ENCODE measurements around the gene TSC22D1.
"Not testable (repeated sequence)": the region's sequence is repeated elsewhere in the genome, so short reads cannot be mapped to it uniquely, and the experiment has no call there.

TSC22D1 gene

GRCh38 chr13:44514278-44514677 lies 61.9 kb downstream of the TSC22D1 start:
- Histone ChIP-seq H3K36me3 (ENCODE audit: insufficient read depth, low read length) (peaks cover 22% of the 10 kb centered on the region), H3K27me3 (ENCODE audit: insufficient read depth, low read length) (no peaks in the 10 kb centered on the region), H3K9me3 (ENCODE audit: low read length) (no peaks in the 10 kb centered on the region), H2AFZ (ENCODE audit: low read depth, low read length) (no peak overlapping the region), H3K4me1 (ENCODE audit: insufficient read depth, low read length) (no peaks in the 10 kb centered on the region), H3K4me3 (ENCODE audit: low read length) (no peak overlapping the region)

- not testable (repeated sequence) for H2AFZ ChIP-seq (ENCODE audit: low read depth, low read length); H3K4me3 ChIP-seq (ENCODE audit: low read length); H3K27me3 ChIP-seq (ENCODE audit: insufficient read depth, low read length); H3K9me3 ChIP-seq (ENCODE audit: low read length); H3K4me1 ChIP-seq (ENCODE audit: insufficient read depth, low read length)
- peaks cover 19% of the 10 kb centered on the region for H3K36me3 ChIP-seq (ENCODE audit: insufficient read depth, low read length)
These were observed 66.3 kb downstream of the TSC22D1 start for GRCh38 chr13:44509853-44510252.

GRCh38 chr13:44508562-44509077 lies 67.5 kb downstream of the TSC22D1 start:
- Histone ChIP-seq H2AFZ (ENCODE audit: low read depth, low read length) (no peak overlapping the region), H3K4me3 (ENCODE audit: low read length) (no peak overlapping the region), H3K9me3 (ENCODE audit: low read length) (no peaks in the 10 kb centered on the region), H3K27me3 (ENCODE audit: insufficient read depth, low read length) (no peaks in the 10 kb centered on the region), H3K36me3 (ENCODE audit: insufficient read depth, low read length) (peaks cover 15% of the 10 kb centered on the region), H3K4me1 (ENCODE audit: insufficient read depth, low read length) (no peaks in the 10 kb centered on the region)

- Histone ChIP-seq H3K36me3 (ENCODE audit: insufficient read depth, low read length) (peaks cover 7% of the 10 kb centered on the region), H3K27me3 (ENCODE audit: insufficient read depth, low read length) (no peaks in the 10 kb centered on the region), H2AFZ (ENCODE audit: low read depth, low read length) (no peak overlapping the region), H3K9me3 (ENCODE audit: low read length) (no peaks in the 10 kb centered on the region), H3K4me1 (ENCODE audit: insufficient read depth, low read length) (no peaks in the 10 kb centered on the region), H3K4me3 (ENCODE audit: low read length) (no peak overlapping the region)
These were observed 68.5 kb downstream of the TSC22D1 start for GRCh38 chr13:44507639-44508038.

- peaks cover 7% of the 10 kb centered on the region for H3K36me3 ChIP-seq (ENCODE audit: insufficient read depth, low read length)
- H2AFZ ChIP-seq (ENCODE audit: low read depth, low read length): no peak overlapping the region
- H3K9me3 ChIP-seq (ENCODE audit: low read length): no peaks in the 10 kb centered on the region
- H3K27me3 ChIP-seq (ENCODE audit: insufficient read depth, low read length): no peaks in the 10 kb centered on the region
- H3K4me3 ChIP-seq (ENCODE audit: low read length): no peak overlapping the region
- H3K4me1 ChIP-seq (ENCODE audit: insufficient read depth, low read length): no peaks in the 10 kb centered on the region
These were observed 69.4 kb downstream of the TSC22D1 start for GRCh38 chr13:44506719-44507118.

GRCh38 chr13:44506251-44506650 lies 69.9 kb downstream of the TSC22D1 start:
- no peaks in the 10 kb centered on the region for H3K27me3 ChIP-seq (ENCODE audit: insufficient read depth, low read length)
- H3K9me3 ChIP-seq (ENCODE audit: low read length): no peaks in the 10 kb centered on the region
- H2AFZ ChIP-seq (ENCODE audit: low read depth, low read length): no peak overlapping the region
- H3K4me3 ChIP-seq (ENCODE audit: low read length): no peak overlapping the region
- H3K4me1 ChIP-seq (ENCODE audit: insufficient read depth, low read length): no peaks in the 10 kb centered on the region
- H3K36me3 ChIP-seq (ENCODE audit: insufficient read depth, low read length): peaks cover 6% of the 10 kb centered on the region

GRCh38 chr13:44504116-44504515 lies 72.0 kb downstream of the TSC22D1 start:
- H3K4me3 ChIP-seq (ENCODE audit: low read length): no peak overlapping the region
- no peak overlapping the region for H2AFZ ChIP-seq (ENCODE audit: low read depth, low read length)
- no peaks in the 10 kb centered on the region for H3K9me3 ChIP-seq (ENCODE audit: low read length)
- no peaks in the 10 kb centered on the region for H3K4me1 ChIP-seq (ENCODE audit: insufficient read depth, low read length)
- H3K36me3 ChIP-seq (ENCODE audit: insufficient read depth, low read length): peaks cover 5% of the 10 kb centered on the region
- H3K27me3 ChIP-seq (ENCODE audit: insufficient read depth, low read length): no peaks in the 10 kb centered on the region

- no peaks in the 10 kb centered on the region for H3K9me3 ChIP-seq (ENCODE audit: low read length)
- no peaks in the 10 kb centered on the region for H3K4me1 ChIP-seq (ENCODE audit: insufficient read depth, low read length)
- H3K4me3 ChIP-seq (ENCODE audit: low read length): no peak overlapping the region
- H3K27me3 ChIP-seq (ENCODE audit: insufficient read depth, low read length): no peaks in the 10 kb centered on the region
- peaks cover 5% of the 10 kb centered on the region for H3K36me3 ChIP-seq (ENCODE audit: insufficient read depth, low read length)
- no peak overlapping the region for H2AFZ ChIP-seq (ENCODE audit: low read depth, low read length)
These were observed 77.2 kb downstream of the TSC22D1 start for GRCh38 chr13:44498969-44499368.

- Histone ChIP-seq H3K4me3 (ENCODE audit: low read length) (no peak overlapping the region), H3K4me1 (ENCODE audit: insufficient read depth, low read length) (no peaks in the 10 kb centered on the region), H3K27me3 (ENCODE audit: insufficient read depth, low read length) (no peaks in the 10 kb centered on the region), H3K36me3 (ENCODE audit: insufficient read depth, low read length) (peaks cover 5% of the 10 kb centered on the region), H3K9me3 (ENCODE audit: low read length) (no peaks in the 10 kb centered on the region), H2AFZ (ENCODE audit: low read depth, low read length) (no peak overlapping the region)
These were observed 77.6 kb downstream of the TSC22D1 start for GRCh38 chr13:44498502-44498901.

GRCh38 chr13:44497801-44498200 lies 78.3 kb downstream of the TSC22D1 start:
- H3K4me1 ChIP-seq (ENCODE audit: insufficient read depth, low read length): peaks cover 4% of the 10 kb centered on the region
- H3K36me3 ChIP-seq (ENCODE audit: insufficient read depth, low read length): peaks cover 5% of the 10 kb centered on the region
- no peaks in the 10 kb centered on the region for H3K27me3 ChIP-seq (ENCODE audit: insufficient read depth, low read length)
- H3K9me3 ChIP-seq (ENCODE audit: low read length): no peaks in the 10 kb centered on the region
- no peak overlapping the region for H2AFZ ChIP-seq (ENCODE audit: low read depth, low read length)
- H3K4me3 ChIP-seq (ENCODE audit: low read length): no peak overlapping the region

GRCh38 chr13:44493213-44493812 lies 82.8 kb downstream of the TSC22D1 start:
- no peak overlapping the region for H2AFZ ChIP-seq (ENCODE audit: low read depth, low read length)
- H3K4me3 ChIP-seq (ENCODE audit: low read length): no peak overlapping the region
- H3K36me3 ChIP-seq (ENCODE audit: insufficient read depth, low read length): peaks cover 2% of the 10 kb centered on the region
- no peaks in the 10 kb centered on the region for H3K27me3 ChIP-seq (ENCODE audit: insufficient read depth, low read length)
- H3K9me3 ChIP-seq (ENCODE audit: low read length): no peaks in the 10 kb centered on the region
- peaks cover 4% of the 10 kb centered on the region for H3K4me1 ChIP-seq (ENCODE audit: insufficient read depth, low read length)

- H3K36me3 ChIP-seq (ENCODE audit: insufficient read depth, low read length): peaks cover 2% of the 10 kb centered on the region
- H3K4me1 ChIP-seq (ENCODE audit: insufficient read depth, low read length): peaks cover 4% of the 10 kb centered on the region
- no peaks in the 10 kb centered on the region for H3K9me3 ChIP-seq (ENCODE audit: low read length)
- no peak overlapping the region for H2AFZ ChIP-seq (ENCODE audit: low read depth, low read length)
- H3K27me3 ChIP-seq (ENCODE audit: insufficient read depth, low read length): no peaks in the 10 kb centered on the region
- H3K4me3 ChIP-seq (ENCODE audit: low read length): no peak overlapping the region
These were observed 86.4 kb downstream of the TSC22D1 start for GRCh38 chr13:44489751-44490150.

GRCh38 chr13:44487989-44488388 lies 88.1 kb downstream of the TSC22D1 start:
- Histone ChIP-seq H3K27me3 (ENCODE audit: insufficient read depth, low read length) (no peaks in the 10 kb centered on the region), H2AFZ (ENCODE audit: low read depth, low read length) (no peak overlapping the region), H3K4me1 (ENCODE audit: insufficient read depth, low read length) (peaks cover under 1% of the 10 kb centered on the region), H3K9me3 (ENCODE audit: low read length) (no peaks in the 10 kb centered on the region), H3K36me3 (ENCODE audit: insufficient read depth, low read length) (peaks cover 2% of the 10 kb centered on the region), H3K4me3 (ENCODE audit: low read length) (no peak overlapping the region)

- Histone ChIP-seq H3K4me1 (ENCODE audit: insufficient read depth, low read length) (no peaks in the 10 kb centered on the region), H3K27me3 (ENCODE audit: insufficient read depth, low read length) (no peaks in the 10 kb centered on the region), H3K4me3 (ENCODE audit: low read length) (no peak overlapping the region), H2AFZ (ENCODE audit: low read depth, low read length) (no peak overlapping the region), H3K36me3 (ENCODE audit: insufficient read depth, low read length) (no peaks in the 10 kb centered on the region), H3K9me3 (ENCODE audit: low read length) (no peaks in the 10 kb centered on the region)
These were observed 91.5 kb downstream of the TSC22D1 start for GRCh38 chr13:44484562-44485138.
